Measurements from ENCODE around the gene DCAF11. TPM values are rescaled to one million over a fixed set of nuclear protein-coding genes. Genes with fewer than 3 reads are reported as not detected.

Gene DCAF11
- 67.2 TPM for total RNA-seq

DNA sequence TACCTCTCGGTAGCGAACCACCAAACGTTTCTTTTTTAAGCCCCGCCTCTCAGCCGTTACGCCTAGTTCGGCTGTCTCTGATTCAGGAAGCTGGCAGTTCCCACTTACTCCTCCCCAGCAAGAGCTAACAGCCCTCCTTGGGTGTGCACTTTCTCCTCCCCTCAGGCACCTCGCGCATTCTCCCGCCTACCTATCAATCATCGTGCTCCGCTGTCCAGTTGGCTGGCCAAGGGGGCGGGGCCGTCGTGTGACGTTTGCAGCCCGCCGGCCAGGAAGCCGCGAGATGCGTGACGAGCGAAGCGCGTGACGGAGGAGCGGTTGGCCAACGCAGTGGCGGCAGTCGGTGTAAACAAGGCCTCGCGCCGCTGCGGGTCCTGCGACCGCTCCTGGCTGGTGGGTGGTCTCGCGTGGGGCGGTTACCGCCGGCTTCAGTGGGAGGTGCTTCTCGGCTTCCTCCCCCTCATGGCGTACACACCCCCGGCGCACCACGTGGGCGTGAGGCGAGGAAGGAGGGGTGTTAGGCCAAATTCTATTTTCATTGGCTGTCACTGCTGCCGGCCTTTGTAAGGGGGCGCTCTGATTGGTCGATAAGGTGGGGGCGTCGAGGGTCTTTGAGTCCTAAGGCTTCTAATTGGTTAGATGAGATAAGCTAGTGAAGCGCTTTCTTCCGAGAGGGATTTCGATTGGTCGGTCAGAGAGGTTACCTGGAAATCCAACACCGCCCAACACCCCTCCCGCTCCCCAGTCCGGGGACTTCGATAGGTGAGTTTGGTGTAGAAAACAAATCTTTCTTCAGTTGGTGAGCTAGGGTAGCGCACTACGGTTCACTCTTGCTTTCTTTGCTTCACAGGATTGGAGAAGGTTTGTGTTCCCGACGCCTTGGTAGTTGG is at the start of gene DCAF11, which contains the start of gene NRL:
Gene DCAF11, plus strand, starts transcription at position 246 of the 890 bp plus-strand sequence. CDS start 818 bp downstream, outside the sequence.
Gene NRL, minus strand, starts transcription at position 418 of the 890 bp plus-strand sequence. CDS start 32,101 bp downstream, outside the sequence.

DNA sequence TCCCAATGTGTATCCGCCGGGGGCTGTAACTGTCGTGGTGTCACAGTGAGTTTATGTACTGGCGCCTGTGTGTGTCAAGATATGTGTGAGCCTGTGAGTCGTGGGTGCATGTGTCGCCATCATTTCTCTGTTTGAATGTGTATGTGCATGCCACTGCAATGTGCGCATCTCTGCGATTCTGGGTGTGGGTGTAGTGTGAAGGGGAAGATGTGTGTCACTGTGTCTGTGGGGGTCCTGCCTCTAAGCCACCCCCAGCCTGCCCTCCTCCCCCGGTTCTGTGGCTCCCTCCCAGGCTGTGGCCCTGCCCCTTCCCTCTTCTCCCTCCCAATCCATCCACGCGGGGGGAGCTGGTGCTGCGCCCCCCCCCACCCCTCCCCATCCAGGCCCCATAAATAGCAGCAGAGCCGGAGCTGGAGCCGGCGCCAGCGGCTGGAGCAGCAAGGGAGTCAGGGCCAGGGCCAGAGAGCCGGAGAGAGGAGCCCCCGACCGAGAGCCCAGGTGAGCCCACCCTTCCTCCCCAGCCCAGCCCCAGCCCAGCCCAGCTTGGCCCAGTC is 43.4 kb upstream of the DCAF11 start, which contains the start of gene CPNE6:
Gene CPNE6, plus strand, starts transcription at position 419 of the 554 bp plus-strand sequence. CDS start 1,375 bp downstream, outside the sequence.

DNA sequence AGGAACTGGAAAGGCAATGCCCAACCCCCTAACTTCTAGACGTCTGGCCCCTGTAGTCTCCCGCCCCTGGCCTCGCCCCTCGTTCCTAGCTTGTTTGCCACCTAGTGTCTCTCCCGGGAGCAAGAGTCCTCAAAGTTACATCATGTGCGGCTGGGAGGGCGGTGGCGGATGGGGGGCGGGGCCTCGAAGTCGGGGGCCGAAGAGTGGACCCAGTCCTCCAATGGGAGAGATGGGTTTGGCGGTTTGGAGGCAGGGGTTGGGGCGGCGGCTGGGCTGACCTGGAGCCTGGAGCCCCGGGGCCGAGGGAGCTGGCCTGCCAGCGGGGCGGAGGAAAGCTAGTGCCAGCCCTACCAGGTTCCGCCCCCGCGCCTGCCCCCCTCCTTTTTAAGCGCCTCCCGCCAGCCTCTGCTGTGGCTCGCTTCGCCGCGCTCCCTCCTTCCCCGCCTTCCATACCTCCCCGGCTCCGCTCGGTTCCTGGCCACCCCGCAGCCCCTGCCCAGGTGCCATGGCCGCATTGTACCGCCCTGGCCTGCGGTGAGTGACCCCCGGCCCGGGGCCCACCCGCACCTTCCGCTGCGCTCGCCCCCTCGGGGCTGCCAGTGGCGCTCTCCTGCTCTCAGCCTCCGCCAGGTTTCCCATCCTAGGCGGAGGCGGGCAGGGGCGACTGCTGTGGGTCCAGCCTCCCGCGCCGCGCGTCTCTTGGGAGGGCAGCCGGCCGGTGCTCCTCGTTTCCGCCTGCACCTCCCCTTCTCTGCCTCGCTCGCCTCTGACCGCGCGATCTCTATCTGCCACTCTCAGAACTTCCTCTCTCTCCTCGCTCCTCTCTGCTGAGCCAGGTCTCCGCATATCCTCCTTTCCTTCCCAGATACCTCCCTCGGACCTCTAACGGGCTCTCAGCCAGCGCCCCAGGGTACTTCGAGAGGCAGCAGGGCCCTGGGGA is 20.4 kb upstream of the DCAF11 start, which contains the start of gene PCK2:
Gene PCK2, plus strand, starts transcription at position 411 of the 940 bp plus-strand sequence. Its CDS starts 95 bp downstream, at position 506.

DNA sequence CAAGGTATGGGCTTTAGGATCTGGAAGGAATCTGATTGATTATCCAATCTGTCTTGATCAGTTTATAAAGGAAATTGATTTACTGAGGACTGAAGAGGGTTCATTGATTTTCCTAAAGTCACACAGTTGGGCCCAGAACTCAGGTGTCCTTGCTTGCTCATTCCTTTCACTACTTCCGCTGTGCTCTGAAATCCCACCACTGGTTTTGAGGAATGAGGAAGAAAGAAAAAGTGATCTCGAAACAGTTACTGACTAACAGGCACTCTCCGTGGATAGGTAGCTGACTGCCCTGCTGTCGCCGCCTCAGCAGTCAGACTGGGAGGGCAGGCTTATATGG is 15.8 kb downstream of the DCAF11 start, which contains the start of gene FITM1:
Gene FITM1, plus strand, starts transcription at position 280 of the 337 bp plus-strand sequence. CDS start 905 bp downstream, outside the sequence.

DNA sequence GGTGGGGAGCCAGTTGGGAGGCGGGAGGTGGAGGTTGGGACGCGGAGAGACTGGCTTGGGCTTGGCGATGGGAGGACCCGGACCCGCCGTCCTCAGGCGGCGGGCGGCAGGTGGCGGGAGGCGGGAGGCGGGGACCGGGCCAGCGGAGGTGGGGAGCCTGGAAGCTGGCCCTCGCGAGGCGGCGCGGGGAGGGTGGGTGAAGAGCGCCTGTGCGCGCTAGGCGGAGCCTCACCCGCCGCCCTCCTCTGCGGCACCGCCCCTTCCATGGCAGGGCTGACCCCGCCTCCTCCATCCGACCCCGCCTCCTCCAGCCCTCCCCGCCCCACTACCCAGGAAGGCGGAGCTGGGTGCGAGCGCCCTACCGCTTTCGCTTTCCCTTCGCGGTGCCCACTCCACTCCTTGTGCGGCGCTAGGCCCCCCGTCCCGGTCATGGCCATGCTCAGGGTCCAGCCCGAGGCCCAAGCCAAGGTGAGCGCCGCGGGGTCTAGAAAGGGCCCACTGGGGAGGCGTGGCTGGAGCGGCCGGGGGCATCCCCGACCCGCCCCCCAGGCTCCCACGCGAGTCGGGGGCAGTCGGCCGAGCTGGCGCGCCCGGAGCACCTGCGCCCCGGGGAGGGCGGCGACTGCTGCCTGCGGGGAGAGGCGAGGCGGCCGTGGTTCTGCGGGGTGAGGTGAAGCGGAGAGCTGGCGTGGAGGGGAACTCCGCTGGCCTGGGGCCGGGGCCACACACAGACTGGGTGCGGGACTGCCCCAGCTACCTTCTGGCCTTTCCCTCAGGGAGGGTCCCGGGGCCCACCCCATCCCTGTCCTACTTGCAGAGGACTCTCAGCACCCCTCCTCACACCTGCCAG is 21.5 kb downstream of the DCAF11 start, which contains the start of gene PSME1:
Gene PSME1, plus strand, starts transcription at position 361 of the 850 bp plus-strand sequence. Its CDS starts 69 bp downstream, at position 430.

DNA sequence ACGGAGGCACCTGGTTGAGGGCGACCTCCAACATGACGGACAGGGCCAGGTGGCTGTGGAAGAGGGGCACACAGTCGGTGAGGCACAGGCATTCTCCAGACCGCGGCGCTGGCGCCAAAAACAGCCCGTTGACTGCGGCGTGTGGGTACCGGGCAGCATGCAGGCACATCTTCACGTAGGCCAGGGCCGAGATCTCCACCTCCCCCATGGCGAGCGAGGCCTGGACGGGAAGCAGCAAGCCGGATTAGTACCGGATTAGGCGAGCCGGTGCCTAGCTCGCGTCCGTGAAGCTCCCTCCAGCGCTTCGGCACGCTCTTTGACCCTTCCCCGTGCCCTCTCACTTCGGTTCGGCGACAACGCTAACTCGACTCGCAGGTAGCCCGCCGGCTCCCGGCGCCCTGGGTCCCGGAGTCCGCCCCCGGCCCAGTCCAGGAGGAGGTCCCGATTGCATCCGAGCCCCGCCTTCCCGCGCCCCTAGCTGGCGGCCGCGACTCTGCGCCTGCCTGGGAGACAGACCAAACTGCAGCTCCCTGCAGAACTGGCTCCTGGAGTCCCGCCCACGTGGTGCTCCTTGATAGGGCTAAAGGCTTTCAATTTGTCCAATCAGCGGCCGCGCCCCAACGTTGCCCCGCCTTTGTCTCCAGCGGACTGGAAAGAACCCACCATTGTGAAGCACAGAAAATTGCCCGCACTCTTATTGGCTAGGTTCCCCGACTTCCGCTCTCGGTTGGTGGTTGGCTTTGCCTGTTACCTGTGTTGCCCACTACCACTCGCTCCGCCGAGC is 26.7 kb downstream of the DCAF11 start, which contains the start of gene EMC9:
Gene EMC9, minus strand, starts transcription at position 495 of the 784 bp plus-strand sequence. Its CDS starts 287 bp downstream, at position 208.

DNA sequence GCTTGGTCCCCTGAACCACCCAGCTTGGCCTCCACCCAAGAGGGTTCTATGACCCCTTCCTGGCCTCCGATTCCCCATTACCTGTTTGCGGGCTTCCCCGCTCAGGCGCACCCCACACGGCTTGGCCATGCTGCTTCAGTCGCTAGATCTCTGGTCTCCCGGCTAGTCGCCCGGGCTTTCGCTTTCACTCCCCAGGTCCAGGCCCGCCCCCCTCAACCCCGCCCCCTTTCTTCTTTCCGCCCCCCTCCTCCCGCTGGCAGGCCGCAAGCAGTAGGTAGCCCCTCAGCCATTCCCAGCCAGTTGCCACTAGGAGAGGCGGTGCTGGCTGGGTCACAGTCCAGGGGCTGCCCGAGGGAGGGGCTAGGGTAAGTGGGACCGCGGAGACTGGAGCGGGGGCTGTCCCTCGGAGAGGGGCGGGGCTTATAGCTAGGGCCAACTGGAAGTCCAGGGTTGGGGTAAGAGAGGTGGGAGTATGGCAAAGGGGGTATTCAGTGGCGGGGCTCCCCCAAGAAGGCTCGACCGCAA is 31.9 kb downstream of the DCAF11 start, which contains the start of gene PSME2:
Gene PSME2, minus strand, starts transcription at position 158 of the 525 bp plus-strand sequence. Its CDS starts 29 bp downstream, at position 129.

DNA sequence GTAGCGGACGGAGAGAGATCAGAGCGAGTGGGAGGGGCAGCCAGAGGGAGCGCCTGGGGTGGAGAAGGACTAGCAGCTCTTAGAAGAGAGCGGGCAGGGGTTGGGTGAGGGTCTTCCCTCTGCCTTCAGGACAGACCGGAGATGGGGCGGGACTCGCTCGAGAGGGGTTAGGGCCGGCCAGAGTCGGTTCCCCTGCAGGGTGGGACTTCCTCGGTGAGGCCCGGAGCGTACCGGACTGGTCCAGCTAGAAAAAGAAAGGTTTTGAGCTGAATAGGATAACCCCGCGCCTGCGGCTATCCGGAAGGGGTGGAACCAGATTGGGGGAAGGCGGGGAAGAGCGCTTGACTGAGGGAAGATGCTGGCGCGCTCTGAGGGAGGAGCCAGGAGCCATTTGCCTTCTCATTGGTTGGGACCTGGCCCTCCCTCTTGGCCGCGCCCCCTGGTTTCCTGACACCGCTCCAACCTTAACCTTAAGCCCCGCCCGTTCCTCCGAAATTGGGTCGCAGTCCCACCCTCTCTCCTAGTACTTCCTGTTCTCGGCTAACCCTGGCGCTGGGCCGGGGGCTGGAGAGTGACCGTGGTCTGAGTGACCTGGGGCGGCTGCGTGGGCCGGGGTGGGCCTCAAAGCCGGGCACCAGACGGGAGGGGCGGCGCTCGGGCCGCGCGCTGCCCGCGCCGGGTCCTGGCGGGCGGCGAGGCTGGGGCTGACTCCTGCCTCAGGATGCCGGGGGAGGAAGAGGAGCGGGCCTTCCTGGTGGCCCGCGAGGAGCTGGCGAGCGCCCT is 32.6 kb downstream of the DCAF11 start, which contains the start of gene RNF31:
Gene RNF31, plus strand, starts transcription at position 521 of the 783 bp plus-strand sequence. Its CDS starts 201 bp downstream, at position 722.

DNA sequence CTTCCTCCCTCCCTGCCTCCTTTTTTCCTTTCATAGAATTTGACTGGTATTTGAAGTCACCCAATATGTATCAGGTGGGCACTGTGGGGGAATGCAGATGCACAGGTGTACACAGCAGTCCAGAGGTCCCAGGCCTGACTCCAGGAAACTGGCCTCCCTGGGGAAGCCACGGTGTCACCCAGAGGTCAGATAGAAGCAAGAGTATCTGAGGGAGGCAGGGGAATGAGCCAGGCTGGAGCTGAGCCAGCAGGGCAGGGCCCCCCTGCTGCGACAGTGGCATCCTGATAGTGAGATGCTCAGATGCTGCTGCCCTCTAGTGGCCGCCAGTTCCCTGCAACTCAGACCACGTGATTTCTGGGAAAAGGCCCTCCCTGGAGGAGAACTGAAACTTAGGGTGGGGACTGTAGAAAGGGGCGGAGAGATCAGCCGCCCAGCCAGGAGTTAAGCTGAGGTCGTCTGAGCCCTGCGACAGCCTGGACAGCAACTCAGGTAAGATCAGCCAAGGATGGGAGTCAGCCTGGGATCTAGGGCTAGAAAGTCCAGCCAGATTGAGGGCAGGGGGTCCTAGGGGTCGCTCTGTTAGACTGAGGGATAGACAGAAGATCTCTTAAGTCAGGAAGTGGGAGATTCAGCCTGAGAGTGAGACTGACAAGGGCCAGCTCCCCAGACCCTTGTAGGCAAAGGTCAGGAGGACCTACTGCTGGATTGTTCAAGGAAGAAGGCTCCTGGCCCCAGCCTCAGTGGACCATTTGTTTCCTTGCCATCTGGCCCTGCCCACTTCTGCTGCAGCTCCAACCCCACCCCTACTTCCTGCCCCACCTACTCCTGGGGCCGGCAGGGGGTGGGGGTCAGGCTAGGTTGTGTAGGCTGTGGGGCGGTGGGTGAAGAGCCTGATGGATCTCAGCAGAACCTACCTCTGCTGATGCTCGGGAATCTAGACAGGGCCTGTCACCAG is 46.5 kb downstream of the DCAF11 start, which contains the start of gene IRF9:
Gene IRF9, plus strand, starts transcription at position 416 of the 955 bp plus-strand sequence. CDS start 880 bp downstream, outside the sequence.

DNA sequence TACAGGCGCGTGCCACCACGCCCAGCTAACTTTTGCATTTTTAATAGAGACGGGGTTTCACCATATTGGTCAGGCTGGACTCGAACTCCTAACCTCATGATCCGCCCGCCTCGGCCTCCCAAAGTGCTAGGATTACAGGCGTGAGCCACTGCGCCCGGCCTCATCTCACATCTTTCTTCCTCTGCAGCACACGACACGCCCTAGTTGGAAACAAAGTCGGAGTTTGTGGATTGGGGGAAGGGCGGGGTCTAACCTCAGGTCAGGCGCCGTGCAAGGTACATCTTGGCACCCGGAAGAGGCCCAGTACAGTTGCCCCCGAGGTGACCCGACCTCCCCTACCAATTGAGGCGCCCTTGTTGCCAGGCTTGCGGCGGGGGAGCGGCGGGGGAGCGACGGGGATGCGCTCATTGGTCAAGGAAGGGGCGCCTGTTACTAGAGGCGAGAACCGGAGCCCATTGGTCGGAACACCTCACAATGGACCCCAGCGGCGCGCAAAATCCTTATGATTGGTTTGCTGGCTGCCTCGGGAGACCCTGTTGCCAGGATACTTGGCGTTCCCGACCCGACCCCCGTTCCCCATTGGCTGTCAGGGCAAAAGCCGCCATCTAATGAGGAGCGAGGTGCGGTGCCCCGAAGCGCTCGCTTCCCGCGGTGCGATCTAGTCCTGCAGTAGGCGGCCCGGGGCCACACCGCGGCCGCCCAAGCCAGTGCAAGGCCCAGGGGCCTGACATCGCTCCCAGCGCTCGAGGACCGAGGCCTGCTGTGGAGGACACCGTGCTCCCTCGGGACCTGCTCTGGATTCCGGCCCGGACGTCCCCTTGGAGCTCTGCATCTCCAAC is 57.1 kb downstream of the DCAF11 start, which contains the start of gene REC8:
Gene REC8, plus strand, starts transcription at position 659 of the 839 bp plus-strand sequence. CDS start 473 bp downstream, outside the sequence.

Other genes with a start within 250 kb of the DCAF11 start
- 13.3 TPM for gene DHRS4, start 161.0 kb upstream of the DCAF11 start, total RNA-seq
- 7.7 TPM for gene DHRS4L2, start 125.8 kb upstream of the DCAF11 start, total RNA-seq
- gene CARMIL3, start 62.8 kb upstream of the DCAF11 start, total RNA-seq = 7.8 TPM
- 5.9 TPM for gene CPNE6, start 43.2 kb upstream of the DCAF11 start, total RNA-seq
- 11.2 TPM for gene PCK2, start 20.5 kb upstream of the DCAF11 start, total RNA-seq
- gene NRL, start 172 bp downstream of the DCAF11 start, total RNA-seq = 394 TPM
- 11.4 TPM for gene FITM1, start 15.9 kb downstream of the DCAF11 start, total RNA-seq
- 58.5 TPM for gene PSME1, start 21.4 kb downstream of the DCAF11 start, total RNA-seq
- gene EMC9, start 26.8 kb downstream of the DCAF11 start, total RNA-seq = 15.1 TPM
- gene PSME2, start 31.8 kb downstream of the DCAF11 start, total RNA-seq = 28.6 TPM
- 72.5 TPM for gene RNF31, start 32.7 kb downstream of the DCAF11 start, total RNA-seq
- 35.1 TPM for gene IRF9, start 46.5 kb downstream of the DCAF11 start, total RNA-seq
- 22.4 TPM for gene REC8, start 57.3 kb downstream of the DCAF11 start, total RNA-seq
- 19.1 TPM for gene IPO4, start 74.0 kb downstream of the DCAF11 start, total RNA-seq
- gene TM9SF1, start 80.7 kb downstream of the DCAF11 start, total RNA-seq = 58.9 TPM
- not detected for gene TSSK4, start 90.9 kb downstream of the DCAF11 start, total RNA-seq
- 53.5 TPM for gene CHMP4A, start 98.7 kb downstream of the DCAF11 start, total RNA-seq
- gene MDP1, start 101.3 kb downstream of the DCAF11 start, total RNA-seq = 20.5 TPM
- 61.8 TPM for gene NEDD8, start 117.6 kb downstream of the DCAF11 start, total RNA-seq
- gene GMPR2, start 118.2 kb downstream of the DCAF11 start, total RNA-seq = 62.6 TPM
- gene TINF2, start 127.8 kb downstream of the DCAF11 start, total RNA-seq = 44.8 TPM
- 6.2 TPM for gene TGM1, start 148.4 kb downstream of the DCAF11 start, total RNA-seq
- 26.6 TPM for gene RABGGTA, start 156.8 kb downstream of the DCAF11 start, total RNA-seq
- gene DHRS1, start 185.0 kb downstream of the DCAF11 start, total RNA-seq = 19.4 TPM
- gene NOP9, start 185.1 kb downstream of the DCAF11 start, total RNA-seq = 21.8 TPM
- 17.5 TPM for gene CIDEB, start 193.2 kb downstream of the DCAF11 start, total RNA-seq
- gene LTB4R2, start 195.4 kb downstream of the DCAF11 start, total RNA-seq = 6.9 TPM
- 2.7 TPM for gene LTB4R, start 196.7 kb downstream of the DCAF11 start, total RNA-seq
- 13.0 TPM for gene ADCY4, start 220.3 kb downstream of the DCAF11 start, total RNA-seq
- 4.4 TPM for gene RIPK3, start 225.2 kb downstream of the DCAF11 start, total RNA-seq

Data from camera-type eye (tissue), 1 donor.